Activated CD8-positive, alpha-beta memory T cell treated with anti-CD3 and anti-CD28 coated beads, Interleukin-2, amount 50 U/mL, for 48 hours (primary cell): ENCODE results near the gene MAN1B1.
A peak's percentile ranks its signal among the peaks of the same experiment; 100 is the strongest.
"Not testable (repeated sequence)": the region's sequence is repeated elsewhere in the genome, so short reads cannot be mapped to it uniquely, and the experiment has no call there.

Experiments used
- DNase-seq: peaks from one replicate; pipeline ENCODE4 v3.0.0-alpha.2; 2020

The MAN1B1 gene

GRCh38 chr9:137112564-137113384 lies 26.0 kb downstream of the MAN1B1 start:
- no peak for DNase-seq

GRCh38 chr9:137113385-137114159 lies 26.8 kb downstream of the MAN1B1 start:
- DNase-seq = peak; percentile 69

GRCh38 chr9:137114220-137114612 lies 27.4 kb downstream of the MAN1B1 start:
- no peak for DNase-seq

- DNase-seq = peak; percentile 87
These were observed 28.0 kb downstream of the MAN1B1 start, which contains the start of gene DPP7 for GRCh38 chr9:137114613-137115393. TSS of gene DPP7 (minus strand) at chr9:137114733. CDS start at chr9:137114713, 20 bp downstream.

GRCh38 chr9:137115394-137116026 lies 28.7 kb downstream of the MAN1B1 start:
- DNase-seq = no peak

- DNase-seq = no peak
These were observed 29.3 kb downstream of the MAN1B1 start for GRCh38 chr9:137116027-137116507.

GRCh38 chr9:137116728-137117127 lies 29.9 kb downstream of the MAN1B1 start:
- DNase-seq = no peak

- DNase-seq = no peak
These were observed 30.5 kb downstream of the MAN1B1 start for GRCh38 chr9:137117269-137117731.

GRCh38 chr9:137118092-137118603 lies 31.4 kb downstream of the MAN1B1 start:
- DNase-seq = not testable (repeated sequence)

- DNase-seq = not testable (repeated sequence)
These were observed 35.4 kb downstream of the MAN1B1 start for GRCh38 chr9:137121927-137122795.

- not testable (repeated sequence) for DNase-seq
These were observed 36.1 kb downstream of the MAN1B1 start for GRCh38 chr9:137122796-137123467.

- DNase-seq = no peak
These were observed 36.7 kb downstream of the MAN1B1 start for GRCh38 chr9:137123468-137123837.

GRCh38 chr9:137123952-137124462 lies 37.2 kb downstream of the MAN1B1 start:
- DNase-seq = not testable (repeated sequence)

- no peak for DNase-seq
These were observed 40.0 kb downstream of the MAN1B1 start for GRCh38 chr9:137126786-137127185.

GRCh38 chr9:137127301-137128157 lies 40.7 kb downstream of the MAN1B1 start:
- peak; percentile 56 for DNase-seq

GRCh38 chr9:137128158-137128861 lies 41.5 kb downstream of the MAN1B1 start:
- DNase-seq = no peak

GRCh38 chr9:137128862-137129455 lies 42.2 kb downstream of the MAN1B1 start:
- no peak for DNase-seq
